GM18870 (cell line): ENCODE results near the gene ABCD3.
A peak's percentile ranks its signal among the peaks of the same experiment; 100 is the strongest.

Experiments used
- ATAC-seq: cut with Tn5 transposase; IDR thresholded peaks from one replicate; pipeline ENCODE4 v1.9.1; 2021; ENCODE audit warnings: moderate library complexity; ENCODE audit not compliant: unreplicated experiment

ABCD3 gene

DNA sequence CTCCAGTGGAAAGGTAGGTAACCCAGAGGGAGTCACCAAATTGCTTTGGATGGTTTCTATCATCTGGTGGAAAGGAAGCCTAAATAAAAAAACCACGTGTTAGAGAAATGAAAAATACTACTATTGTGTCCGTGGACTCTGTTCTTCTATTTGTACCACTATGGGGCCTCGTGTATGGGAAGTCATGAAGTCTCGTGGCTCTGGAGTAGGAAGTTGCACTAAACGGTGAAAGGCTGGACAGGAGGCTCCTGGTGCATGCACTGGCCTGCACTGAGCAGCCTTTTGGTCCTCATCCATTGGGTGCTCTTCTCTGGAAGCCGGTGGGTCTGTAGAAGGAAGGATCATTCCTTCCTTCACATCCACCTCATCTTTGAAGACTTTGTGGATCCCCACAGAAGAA is 106.3 kb downstream of the ABCD3 start:
- ATAC-seq = no peak

DNA sequence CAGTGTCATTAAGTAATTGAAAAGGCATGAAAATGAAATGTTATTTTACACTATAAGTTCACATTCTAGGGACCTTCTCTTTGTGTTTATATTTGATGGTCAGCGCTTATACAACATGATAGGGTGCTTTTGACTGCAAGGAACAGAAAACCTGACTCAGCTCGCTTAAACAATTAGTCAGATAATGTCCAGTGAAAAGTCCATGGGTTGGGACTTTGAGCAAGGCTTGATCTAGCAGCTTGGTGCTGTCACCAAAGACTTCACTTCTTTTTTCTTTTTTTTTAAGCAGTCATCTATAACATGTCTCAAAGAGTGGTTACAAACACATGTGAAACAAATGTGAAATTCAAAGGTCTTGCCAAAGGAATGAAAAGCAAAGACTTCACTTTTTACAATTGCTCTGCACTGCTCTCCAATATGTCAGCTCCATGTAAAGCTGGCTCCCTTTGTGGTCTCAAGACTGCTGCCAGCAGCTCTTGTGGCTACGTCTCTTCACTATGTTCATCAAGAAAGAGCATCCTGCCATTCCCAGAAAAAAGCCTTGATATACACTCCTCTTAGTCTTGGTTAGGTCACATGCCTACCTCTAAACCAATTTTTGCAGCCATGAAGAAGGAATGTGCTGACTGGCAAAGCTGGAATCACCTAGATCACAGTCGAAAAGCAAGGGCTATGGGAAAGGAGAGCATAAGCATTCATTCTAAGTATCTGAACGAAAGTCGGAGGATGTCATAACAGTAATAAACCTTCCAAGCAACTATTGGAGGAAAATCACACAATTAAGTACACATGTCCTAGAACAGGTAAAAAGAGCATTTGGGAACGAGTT is 108.2 kb downstream of the ABCD3 start:
- ATAC-seq = no peak

DNA sequence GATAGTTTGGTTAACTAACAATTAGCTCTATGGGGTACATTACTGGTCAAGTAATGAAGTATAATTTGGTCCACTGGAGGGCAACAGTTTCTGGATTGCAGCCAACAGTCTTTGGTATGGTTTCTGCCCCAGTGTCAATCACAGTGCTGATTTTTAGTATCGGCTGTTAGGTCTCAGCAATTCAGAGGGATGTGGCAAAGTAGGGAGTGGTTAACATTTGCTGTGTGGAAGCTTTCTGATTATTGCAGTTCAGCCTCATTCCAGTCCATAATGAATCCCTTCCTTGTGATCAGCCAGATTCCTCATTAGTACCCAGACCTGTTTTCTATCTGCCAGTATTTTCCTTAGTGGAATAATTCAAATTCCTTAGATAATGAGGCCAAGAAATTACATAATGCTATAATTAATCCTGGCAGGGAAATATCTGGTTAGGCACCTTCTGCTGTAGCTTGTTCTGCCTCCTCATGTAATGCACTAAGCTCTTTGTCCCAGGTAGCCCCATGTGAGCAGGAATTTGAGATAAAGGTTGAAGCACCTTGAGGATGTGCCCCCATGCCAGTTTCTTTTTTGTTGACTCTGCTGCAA is 109.3 kb downstream of the ABCD3 start:
- no peak for ATAC-seq

DNA sequence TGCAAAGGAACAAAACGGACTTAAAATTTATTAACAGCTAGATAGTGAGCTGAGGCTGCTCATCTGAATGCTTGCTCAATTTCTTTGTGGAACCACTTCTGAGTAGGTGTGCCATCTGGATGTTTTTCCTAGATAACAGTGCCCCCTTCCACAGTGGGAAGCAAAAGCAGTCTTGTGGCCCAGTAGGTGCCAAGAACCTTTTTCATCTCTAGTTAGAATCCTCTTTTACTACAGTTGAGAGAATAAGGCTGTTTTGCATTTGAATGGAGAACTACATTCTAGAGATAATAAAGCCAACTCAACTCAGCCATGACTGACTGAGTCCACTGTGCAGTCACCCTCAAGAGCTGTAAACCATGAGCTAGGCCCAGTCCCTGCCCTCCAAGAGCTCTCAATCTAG is 110.1 kb downstream of the ABCD3 start:
- no peak for ATAC-seq

DNA sequence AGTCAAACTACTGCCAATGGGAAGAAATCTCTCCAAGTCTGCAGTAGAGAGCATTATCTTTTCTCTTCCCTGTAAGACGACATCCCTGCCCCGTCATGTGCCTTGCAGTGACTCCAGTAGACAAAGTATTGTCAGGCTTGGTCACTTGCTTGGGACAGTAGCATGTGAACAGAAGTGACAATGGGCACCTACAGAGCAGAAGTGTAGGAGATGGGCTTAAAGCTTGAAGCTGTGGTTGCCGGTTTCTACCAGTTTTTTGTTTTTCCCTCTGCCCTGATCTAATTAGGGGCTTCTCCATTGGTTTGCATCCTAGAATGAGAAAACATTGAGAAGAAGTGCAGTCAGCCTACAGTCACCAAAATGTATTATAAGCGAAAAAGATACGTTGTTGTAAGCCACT is 110.6 kb downstream of the ABCD3 start:
- ATAC-seq = no peak

DNA sequence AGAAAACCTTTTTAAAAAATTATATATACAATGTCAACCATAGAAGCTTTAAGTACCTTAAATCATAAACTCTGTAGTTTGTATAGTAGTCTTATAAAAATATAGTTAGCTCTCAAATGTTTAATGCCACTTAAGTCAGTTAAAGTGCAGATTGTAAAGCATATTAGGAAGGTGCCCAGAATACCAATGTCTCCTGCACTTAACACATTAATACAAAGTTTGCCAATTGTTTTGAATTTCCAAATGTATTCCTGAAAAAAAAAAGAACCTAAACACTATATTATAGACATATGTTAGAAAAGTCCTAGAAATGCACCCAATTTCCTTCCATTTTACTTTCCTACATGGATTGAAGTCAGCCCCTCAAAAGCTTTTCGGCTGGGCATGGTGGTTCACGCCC is 111.2 kb downstream of the ABCD3 start:
- no peak for ATAC-seq

DNA sequence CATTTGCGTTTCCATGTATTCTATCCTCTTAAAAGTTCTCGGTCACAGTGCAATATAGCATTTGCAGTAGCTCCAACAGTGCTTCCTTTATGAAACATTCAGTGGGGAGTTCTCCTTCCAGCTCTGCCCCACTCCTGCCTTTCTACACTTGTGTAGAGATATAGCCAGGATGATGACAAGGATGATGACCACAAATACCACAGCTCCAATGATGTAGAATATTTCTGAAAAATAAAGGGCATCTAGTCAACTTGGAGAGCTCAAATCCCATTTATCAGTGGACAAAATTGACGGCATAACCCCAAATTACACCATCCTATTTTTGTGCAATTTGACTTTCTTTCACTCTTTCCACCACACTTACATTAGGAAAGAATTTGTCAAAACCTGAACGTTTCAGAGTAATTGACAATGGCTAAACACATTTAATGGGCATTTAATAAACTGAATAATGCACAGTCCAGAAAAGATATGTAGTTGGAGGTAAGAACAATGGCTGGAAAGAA is 112.2 kb downstream of the ABCD3 start:
- ATAC-seq = no peak

DNA sequence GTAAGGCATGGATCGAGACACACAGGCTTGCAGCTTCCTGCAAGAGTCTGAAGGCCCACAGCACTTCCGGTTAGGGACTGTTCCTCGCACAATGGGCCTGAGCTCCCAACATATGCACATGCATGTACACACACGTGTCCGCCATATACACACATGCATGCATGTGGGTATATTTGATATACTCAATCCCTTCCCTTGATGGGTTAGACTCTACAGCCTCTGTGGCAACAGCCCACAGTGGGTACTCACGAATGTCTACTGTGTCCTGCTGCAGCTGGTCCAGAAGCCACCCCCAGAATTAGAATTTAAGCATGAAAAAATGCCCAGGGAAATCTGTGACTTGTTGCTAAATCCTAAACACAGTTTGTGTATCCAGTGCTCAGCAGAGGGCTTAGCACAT is 113.5 kb downstream of the ABCD3 start:
- no peak for ATAC-seq

DNA sequence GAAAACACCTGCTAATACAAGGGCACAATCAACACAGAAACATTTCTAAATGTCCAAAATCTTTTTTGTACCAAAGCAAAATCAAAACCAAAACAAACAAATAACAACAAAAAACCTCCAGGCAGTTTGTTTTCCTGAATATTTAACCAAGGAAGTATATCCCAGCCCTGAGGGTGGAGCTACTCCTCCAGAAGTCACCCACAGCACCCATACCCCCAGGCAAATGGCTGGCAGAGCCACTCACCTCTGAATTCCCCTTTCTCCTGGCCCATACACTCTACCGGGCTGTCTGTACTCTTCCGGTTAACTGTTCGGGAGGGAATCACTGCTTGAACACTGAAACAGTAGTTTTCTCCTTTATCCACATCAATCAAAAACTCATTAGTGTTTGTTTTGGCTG is 113.9 kb downstream of the ABCD3 start:
- no peak for ATAC-seq

DNA sequence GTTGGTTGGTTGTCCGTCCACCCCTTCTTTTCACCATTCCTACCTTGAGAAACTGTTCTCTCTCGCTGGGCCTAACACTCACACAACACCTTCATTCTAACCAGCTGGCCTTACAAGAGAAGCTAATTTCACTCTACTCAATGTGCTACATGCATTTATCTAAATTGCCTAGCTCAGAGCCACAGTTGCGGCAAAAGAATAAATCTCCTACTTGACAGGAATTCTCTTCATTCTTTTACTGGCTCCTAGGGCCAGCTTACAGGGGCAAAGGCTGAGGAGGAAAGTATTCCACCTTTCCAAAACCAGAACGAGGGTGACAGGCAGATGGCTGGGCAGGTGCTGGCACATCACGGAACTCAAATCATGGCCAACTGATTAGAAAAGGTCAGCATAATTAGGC is 116.9 kb downstream of the ABCD3 start:
- ATAC-seq = no peak

DNA sequence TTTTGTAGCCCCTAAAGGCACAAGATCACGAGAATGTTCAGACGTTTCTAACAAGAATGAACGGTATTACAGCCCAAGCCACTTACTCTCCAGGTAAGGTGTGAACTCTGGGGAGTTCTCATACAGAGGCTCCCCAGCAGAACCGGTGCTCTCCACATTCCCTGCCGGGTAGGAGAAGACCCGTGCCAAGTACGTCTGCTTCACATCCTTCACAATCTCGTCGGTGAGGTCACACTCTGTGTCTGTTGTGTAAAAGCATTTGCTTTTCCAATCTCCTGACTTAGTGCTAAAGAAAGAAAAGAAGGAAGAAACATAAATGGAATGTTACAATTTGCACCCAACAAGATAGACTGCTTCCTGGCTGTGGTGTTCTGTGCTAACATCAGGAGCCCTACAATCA is 117.7 kb downstream of the ABCD3 start:
- no peak for ATAC-seq

DNA sequence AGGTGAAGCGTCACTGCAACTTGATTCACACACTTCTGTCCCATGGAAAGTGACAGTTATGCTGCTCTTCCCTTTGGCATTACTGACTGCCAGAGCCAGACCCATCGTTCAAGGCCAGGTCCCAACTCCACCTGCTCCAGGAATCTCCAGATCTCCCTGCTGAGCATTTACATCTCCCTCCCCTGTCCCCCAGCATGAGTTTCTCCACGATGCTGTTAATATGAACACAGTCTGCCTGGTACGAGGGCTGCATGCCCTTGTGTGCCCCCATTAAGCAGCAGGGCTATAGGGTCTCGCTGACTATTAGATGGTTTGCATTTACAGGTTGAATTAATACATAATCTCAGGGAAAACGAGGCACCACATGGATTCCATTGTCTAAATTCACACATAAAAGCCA is 119.1 kb downstream of the ABCD3 start:
- no peak for ATAC-seq

DNA sequence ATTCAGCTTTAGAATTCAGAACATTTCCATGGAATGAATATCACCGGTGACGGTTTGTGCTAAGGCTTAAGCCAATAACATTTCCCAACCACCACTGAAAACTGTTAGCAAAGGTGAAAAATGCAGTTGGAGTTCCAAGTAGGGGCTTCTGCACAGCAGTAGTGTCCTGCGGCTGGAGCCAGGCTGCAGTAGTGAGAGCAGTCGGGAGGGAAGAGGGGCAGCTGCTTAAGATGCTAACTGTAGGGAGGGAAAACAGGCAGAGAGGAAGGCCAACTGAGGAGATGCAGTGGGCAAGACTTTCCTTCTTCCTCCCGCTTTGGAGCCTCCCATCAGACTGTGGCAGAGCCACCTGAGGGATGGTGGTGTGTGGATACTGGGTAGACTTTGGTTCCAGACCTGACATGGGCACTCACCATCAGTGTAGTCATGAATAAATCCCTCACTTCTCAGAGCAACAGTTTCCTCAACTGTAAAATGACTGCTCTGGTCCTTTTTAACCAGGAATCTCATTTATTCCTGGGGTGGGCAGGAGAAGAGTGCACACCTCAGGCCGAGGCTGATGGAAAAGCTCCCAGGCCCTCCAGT is 120.1 kb downstream of the ABCD3 start:
- ATAC-seq = no peak

DNA sequence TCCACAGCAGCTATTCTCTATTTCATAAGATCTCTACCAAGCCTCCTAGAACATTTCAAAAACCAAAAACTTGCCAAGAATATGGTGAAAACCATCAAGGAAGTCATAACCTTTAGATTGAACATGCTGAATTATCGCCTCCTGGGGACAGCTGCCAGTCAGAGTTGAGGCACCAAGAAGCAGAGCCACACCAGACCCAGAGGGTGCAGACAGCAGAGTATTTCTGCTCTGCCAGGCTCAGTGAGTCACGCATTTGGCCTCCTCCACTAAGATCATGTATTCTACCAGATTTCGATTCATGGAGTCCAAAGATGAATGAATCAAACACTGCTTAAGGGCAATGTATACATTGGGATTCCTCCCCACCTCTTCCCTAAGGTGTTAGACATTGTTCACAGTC is 121.3 kb downstream of the ABCD3 start:
- no peak for ATAC-seq

DNA sequence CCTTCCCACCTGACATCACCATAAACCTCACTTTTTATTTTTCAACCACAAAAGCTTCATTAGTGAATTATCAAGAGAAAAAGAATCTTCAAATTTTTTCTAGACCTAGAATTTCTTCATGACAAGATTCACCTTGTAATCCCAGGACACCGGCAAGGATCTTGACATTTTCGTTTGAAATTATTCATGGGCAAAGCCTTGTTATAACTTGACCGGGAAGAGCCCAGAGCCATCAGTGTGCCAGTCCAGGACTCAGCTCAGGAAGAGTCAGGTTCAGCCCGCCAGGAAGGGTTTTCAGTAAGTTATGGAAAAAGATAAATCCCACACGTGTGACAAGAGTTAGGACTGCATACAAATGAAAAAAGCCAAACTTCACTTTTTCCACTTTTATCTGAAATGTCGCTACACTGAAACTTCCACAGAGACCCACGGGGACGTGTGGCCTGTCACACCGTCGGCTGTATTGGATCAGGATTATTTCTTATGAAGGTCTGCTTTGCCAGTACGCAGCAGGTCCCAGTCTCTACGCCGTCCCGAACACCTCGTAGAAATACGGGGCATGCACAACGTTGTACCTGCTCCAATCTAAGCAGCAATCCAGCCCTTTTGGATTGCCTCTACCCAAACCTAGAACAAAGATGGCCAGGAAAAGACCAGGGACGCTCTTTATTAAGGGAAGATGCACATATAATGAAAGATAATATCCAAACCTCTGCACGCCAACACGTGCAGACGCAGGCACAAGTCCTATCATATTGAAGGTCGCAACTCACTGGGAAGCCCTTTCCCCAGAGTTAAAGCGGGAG is 122.5 kb downstream of the ABCD3 start:
- no peak for ATAC-seq

DNA sequence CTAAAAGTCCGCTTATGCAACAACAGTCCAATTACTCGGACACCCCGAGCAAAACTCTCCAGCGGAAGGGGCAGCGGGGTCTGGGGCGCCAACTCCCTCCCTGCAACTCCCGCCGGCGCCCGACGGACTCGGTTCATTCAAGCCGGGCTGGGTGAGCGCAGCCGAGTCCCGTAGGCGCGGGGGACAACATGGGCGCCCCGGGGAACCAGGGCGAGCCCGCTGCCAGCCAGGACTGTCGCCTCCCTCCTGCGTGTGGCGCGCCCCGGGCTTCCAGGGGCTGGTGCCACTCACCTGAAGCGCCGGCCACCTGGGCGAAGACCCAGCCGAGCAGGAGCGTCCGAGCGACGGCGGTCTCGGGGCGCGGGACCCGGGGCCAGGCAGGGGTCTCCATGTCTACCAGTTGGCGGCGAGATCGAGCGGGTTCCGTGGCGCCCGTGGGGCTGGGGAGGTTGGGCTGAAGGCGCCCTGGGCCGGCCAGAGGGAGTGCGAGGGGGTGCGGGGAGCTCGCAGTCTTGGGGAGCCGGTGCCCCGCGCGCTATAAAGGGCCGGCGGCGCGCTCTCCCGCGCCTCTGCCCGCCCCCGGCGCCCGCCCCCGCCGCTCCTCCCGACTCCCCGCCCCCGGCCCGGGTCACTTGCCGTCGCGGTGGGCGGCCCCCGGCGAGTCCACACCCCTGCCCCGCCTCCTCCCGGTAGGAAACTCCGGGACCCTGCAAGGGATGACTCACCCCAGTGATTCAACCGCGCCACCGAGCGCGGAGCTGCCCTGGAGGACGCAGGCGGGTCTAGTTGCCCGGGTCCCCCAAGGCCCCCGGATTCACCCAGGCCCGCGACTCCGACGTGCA is 123.3 kb downstream of the ABCD3 start, which contains the start of gene F3:
Gene F3 (minus strand): TSS at position 514 of the 842 bp plus-strand sequence. CDS start 123 bp downstream, at position 391.
- peak; percentile 46 for ATAC-seq

DNA sequence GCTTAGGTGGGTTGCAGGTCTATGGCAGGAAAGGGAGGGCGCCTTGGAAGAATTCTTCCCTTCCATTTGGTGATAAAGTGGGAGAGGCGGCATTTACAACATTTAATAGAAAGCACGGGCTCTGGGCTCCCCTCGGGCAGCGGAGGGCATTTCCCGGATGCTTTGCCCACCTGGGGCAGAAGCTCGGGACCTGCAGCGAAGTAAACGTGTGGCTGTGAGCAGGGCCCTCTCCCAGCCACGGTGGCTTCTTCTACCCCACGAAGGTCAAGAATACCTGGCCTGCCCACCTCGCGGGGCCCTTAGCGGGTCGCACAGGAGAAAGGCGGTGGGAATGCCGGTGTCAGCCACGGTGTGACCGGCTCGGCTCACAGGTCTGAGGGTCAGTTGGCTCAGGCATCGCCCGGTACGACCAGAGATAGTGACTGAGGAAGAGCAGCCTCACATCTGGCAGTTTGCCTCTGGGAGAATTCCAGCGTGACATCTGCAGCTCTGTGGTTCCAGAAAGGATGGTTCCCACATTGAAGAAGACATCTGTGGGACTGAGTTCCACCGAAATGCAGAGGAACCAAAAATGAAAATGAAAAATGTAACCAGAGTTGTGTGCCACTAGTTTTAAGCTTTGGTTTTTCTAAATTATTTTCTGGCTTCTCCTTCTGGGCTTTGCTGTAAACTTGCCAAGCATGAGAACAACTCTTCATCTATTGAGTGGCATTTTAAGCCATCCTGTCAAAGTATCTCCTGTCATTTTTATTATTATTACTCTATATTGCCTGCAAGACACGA is 124.1 kb downstream of the ABCD3 start:
- peak; percentile 8 for ATAC-seq

DNA sequence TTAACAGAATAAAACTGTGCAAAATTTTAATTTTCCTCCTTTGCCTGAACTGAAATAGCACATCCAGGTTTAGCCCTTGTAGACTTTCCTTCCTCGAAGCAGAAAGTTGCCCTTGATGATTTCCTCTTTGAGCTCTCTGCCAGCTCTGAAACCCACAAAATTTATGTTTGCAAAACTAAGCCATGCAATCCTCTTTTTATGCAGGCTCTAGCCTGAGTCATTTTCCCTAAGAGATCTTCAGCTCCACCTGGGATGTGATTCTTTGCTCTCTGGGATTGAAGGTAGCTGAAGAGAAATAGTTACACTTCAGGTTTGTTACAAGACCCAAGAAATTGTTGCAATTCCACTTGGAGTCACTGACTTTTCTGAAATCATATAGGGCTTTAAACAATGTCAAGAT is 124.8 kb downstream of the ABCD3 start:
- ATAC-seq = no peak

DNA sequence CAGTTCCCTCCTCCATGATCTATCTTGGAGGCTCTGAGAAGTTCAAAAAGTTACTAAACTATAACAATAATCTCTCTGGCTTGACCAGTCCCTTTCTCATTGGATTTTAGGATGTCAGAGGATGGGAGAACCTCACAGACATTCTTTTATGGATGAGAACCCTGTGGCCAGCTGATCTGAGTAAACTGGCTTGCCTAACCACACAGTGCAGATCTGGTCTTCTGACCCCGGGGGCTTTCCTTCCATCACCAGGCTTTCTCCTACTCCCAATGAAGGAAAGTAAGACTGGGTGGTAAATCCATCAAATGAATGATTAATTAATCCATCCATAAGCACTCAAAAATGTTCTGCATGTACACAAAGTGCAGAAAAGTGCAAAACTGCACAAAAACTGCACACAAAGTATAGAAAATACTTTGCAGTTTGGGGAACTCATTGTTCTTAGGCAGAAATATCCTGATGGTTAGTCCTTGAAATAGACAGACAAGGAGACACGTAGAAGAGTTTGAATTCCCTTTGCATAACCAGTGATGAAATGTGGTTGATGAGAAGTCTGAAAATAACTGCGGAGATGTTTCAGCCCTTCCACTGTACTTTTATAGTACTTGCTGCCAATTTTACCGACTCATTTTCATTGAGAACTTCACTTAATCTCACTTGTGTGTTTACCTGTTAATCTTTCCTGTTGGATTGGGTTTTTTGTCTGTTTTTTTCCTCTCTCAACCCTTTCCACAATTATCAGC is 125.9 kb downstream of the ABCD3 start:
- ATAC-seq = no peak
